Non-pigmented ciliary epithelial cell (primary cell): ENCODE data around the gene ERICH4.
"Not testable (repeated sequence)": the region's sequence is repeated elsewhere in the genome, so short reads cannot be mapped to it uniquely, and the experiment has no call there.

Experiments
- DNase-seq: peaks from one replicate; pipeline ENCODE4 v3.0.0-alpha.2; 2010; ENCODE audit warnings: low read depth

ERICH4 gene

DNA sequence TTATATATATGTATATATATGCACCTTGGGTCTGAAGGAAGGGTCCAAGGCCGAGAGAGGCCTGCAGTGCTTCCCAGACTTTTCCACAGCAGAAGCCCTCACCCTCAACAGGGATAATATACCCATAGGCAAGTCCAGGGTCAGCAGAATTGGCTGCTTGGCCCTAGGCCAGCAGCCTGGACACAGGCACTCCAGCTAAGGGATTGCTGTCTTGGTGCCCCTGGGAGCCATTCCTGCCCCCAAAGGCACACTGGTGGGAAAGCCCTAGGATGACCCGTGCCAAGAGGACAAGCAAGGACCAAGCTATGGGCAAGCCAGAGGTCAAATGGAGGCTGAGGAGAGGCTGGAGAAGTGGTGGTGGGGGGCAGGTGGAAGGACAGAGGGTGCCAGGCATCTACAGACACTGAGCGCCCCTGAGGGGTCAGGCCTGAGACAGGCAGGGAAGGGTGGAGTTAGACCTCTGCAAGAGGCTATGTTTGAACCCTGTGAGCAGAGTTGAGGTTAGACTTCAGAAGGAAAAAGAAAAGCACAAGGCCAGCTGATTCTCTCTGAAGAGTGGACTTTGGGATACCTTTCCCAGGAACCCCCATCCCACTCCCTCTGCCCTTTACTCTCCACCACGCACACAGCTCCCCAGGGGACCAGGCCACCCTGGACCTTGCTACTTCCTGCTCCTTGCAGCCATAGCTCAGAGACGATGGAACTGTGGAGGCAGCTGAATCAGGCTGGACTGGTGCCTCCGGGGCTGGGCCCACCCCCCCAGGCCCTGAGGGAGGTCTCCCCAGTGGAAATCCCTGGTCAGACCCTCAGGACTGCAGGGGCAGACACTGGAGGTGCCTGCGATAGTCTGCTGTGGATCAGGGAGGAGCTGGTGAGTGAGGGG, at the start of gene ERICH4:
Gene ERICH4, plus strand, starts transcription at position 684 of the 883 bp plus-strand sequence. Its CDS starts 14 bp downstream, at position 698.
- no peak for DNase-seq

DNA sequence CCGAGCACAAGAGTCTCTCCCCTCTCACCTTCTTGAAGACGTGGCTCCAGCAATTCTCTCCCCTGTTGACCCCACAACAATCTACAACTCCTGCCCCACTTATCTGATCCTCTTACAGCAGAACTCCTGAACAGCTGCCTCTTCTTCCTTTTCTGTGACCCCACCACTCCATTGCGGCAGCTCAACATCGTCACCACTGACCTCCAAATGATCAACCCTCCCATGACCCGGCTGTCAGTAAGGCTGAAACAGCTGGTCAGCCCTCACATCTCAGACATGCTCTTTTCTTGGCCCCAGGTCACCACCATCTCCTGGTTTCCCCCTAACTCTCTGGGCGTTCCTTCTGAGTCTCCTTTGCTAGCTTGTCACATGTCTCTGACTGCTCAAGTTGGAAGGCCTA, 47.6 kb upstream of the ERICH4 start:
- DNase-seq: no peak

DNA sequence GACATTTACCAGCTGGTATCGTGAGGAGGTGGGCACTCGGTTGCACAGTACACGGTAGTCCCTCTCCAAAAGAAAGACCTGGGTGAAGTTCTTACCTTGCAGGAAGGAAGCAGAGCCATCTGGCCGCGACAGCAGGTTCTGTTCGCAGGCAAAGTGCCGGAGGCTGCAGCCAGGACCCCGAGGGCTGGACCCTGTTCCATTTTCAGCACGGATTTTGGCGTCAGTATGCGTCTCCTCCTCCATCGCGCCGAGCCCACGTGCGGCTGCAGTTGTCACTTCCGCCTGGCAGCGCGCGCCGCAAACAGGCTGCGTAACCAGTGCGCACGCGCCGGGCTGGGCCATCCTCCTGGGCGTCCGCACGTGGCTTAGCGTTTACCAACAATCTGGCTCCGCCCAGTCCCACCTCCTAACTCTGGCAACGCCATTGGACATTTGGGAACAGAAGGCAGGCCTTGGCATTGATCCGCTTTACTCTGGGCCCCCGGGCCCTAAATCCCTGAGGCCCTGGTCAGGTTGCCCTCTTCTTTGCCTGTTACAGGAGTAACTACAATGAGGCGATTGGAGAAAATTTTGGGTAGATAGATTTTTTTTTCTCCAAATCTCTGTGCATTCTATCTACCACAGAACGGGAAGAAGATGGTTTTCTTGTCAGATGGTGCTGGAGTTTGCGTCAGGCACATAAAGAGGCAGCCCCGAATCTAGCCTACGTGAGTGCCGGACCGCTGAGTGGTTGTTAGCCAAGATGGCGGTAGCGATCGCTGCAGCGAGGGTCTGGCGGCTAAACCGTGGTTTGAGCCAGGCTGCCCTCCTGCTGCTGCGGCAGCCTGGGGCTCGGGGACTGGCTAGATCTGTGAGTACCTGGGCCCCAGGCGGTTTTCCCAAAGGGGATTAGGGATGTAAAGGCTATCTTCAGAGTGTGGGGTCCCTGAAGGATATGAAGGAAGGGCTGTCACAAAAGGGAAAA, 45.6 kb upstream of the ERICH4 start, which contains the start of the genes BCKDHA and EXOSC5:
Gene BCKDHA, plus strand, starts transcription at position 733 of the 964 bp plus-strand sequence. Its CDS starts 10 bp downstream, at position 743.
Gene EXOSC5, minus strand, starts transcription at position 274 of the 964 bp plus-strand sequence. Its CDS starts 31 bp downstream, at position 243.
- peak; percentile 99 for DNase-seq

DNA sequence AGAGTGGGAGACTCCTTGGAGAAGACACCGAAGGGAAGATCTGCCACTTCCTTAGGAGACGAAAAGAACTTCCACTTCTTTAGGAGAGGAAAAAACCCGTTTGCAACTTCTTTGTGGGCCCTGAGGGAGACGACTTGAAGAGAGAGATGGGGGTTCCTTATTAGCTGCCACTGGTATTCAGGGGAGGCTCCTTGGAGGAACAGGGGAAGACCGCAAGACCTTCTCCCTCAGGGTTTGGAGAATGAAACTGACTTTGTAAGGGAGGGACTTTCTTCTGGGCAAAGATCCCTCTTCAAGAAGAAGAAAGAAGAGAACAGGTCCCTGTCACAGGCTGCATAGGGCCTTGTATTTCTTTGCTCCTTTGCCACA, 44.9 kb upstream of the ERICH4 start:
- DNase-seq: no peak

DNA sequence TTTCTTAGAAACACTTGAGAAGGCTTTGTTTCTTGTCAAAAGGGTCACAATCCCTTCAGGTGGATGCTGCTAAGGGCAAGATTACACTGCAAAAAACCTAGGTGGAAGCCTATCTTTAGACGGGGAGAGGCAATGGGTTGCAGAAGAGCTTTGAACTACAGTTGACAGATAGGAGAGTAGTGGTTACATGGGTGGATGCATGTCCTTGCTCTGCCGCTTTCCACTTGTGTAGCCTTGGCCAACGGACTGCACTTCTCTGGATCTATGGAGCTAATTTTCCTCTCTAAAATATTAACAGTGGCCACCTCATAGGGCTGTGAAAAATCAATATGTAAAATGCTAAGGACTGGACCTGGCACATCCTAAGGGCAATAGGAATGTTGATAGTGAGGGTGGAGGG, 44.4 kb upstream of the ERICH4 start:
- no peak for DNase-seq

DNA sequence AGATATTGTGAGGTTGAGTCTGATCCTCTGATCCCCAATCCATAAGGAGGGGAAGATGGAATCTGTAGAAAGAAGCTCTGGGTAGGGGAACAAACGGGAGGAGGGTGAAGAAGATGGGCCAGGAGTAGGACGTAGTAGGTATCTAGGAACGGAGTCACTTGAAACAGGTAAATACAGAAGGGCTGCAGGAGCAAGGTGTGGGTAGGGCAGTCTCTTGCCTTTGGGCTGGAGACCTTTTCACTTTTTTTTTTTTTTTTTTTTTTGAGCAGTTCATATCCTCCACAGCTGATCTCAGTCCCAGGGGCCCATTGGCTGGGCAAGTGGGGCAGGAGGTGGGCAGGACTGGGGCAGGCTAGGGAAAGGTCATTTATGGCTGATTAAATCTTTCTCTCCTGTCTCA, 43.9 kb upstream of the ERICH4 start:
- DNase-seq: no peak

GRCh38 chr19:41399525-41399924, 43.4 kb upstream of the ERICH4 start:
- DNase-seq: no peak

GRCh38 chr19:41401483-41401882, 41.5 kb upstream of the ERICH4 start:
- DNase-seq: no peak

GRCh38 chr19:41402010-41402409, 40.9 kb upstream of the ERICH4 start:
- DNase-seq: no peak

DNA sequence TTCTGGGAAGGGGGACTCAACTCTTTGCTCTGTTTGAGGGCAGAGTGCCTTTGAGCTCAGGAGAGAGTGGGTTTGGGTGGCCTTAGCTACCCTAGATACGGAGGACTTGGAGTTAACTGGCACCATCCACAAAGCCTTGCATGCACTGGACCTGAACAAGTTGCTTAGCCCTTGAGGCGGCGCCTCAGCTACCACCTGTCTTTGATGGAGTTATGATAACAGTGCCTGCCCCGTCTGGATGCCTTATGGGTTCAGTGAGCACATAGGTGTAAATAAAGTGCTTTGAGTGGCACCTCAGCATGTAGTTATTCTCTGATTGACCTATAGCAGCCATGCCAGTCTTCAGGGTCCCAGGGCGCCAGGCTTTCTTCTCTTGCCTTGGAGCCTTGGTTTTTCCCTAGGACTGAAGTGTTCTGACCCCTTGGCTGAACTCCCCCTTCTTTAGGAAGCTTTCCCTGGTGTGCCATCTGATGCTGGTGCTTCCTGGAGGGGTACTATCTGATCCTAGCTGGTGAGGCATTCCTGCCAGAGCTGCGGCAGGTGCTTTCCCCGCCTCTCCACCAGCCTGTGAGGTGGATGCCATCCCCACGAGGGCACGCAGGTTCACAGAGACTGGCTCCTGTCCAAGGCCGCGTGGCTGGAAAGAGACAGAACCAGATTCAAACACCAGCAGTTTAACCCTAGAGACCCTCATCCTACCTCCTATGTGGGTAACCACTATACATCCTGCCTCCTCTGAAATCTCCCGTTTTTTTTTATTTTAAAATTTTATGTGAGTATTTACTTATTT, 39.6 kb upstream of the ERICH4 start:
- no peak for DNase-seq

GRCh38 chr19:41405776-41406175, 37.2 kb upstream of the ERICH4 start:
- no peak for DNase-seq

- DNase-seq: peak; percentile 64
Measured at GRCh38 chr19:41407271-41407670, 35.7 kb upstream of the ERICH4 start.

DNA sequence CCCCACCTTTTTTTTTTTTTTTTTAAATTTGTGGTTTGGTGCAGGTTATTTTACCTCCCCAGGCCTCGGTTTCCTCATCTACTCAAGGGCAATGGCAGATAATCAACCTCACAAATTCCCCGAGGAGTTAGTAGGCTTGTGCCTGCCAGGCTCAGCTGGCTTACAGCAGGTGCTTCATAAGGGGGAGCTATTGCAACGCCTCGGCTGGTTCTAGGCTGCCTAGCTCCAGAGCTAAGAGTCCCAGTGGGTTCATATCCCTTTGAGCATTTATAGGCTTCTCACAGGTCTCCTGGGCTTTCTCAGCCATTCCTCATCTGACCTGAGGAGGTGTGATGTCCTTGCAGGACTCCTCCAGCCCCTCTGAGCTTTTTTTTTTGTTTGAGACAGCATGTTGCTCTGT, 34.7 kb upstream of the ERICH4 start:
- no peak for DNase-seq

DNA sequence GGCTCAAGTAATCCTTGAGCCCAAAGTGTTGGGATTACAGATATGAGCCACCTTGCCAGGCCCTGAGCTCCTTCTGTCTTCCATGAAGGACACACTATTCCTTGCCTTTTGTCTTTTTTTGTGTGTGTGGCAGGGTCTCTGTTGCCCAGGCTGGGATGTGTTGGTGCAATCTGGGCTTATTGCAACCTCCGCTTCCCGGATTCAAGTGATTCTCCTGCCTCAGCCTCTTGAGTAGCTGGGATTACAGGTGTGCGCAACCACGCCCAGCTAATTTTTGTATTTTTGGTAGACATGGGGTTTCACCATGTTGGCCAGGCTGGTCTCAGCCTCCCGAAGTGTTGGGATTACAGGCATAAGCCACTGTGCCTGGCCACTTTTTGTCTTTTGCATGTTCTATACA, 34.1 kb upstream of the ERICH4 start:
- DNase-seq: not testable (repeated sequence)

GRCh38 chr19:41409288-41409687, 33.7 kb upstream of the ERICH4 start:
- DNase-seq: peak; percentile 35

DNA sequence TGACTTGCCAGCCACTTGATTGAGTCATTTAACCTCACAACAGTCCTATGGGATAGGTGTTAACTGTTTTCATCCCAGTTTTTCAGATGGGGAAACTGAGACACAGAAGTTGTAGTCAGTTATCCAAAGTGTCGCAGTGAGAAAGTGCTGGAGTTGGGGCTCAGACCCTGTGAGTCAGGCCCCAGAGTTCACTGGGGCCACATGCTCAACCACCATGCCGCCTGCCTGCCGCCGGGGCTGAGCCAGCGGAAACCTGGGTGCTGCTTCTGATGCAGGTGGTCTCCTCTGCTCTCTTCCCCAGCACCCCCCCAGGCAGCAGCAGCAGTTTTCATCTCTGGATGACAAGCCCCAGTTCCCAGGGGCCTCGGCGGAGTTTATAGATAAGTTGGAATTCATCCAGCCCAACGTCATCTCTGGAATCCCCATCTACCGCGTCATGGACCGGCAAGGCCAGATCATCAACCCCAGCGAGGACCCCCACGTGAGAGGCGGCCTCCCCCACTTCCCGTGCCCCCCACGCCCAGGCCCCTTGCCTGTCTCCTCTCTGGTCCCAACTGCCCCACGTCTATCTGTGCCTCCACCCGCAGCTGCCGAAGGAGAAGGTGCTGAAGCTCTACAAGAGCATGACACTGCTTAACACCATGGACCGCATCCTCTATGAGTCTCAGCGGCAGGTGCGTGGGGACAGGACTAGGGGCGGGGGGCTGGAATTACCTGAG, 32.5 kb upstream of the ERICH4 start:
- DNase-seq: no peak

GRCh38 chr19:41411100-41411967, 31.6 kb upstream of the ERICH4 start:
- DNase-seq: no peak

- DNase-seq: no peak
Measured at GRCh38 chr19:41411968-41412265, 31.0 kb upstream of the ERICH4 start.

- DNase-seq: no peak
Measured at GRCh38 chr19:41412953-41413352, 30.0 kb upstream of the ERICH4 start.

GRCh38 chr19:41413947-41414346, 29.0 kb upstream of the ERICH4 start:
- DNase-seq: no peak
